HepG2 (cell line): ENCODE results near the gene LRRC17.

Experiments
- CTCF ChIP-seq: sonication (generic); formaldehyde crosslinking; IDR thresholded peaks from 2 replicates; pipeline ENCODE4 v1.5.0; 2020; ENCODE audit warnings: mild to moderate bottlenecking, missing genetic modification reagents, moderate library complexity
- HOXA5 ChIP-seq: sonication (generic); formaldehyde crosslinking; IDR thresholded peaks from 2 replicates; pipeline ENCODE4 v1.4.0; 2020; ENCODE audit warnings: missing genetic modification reagents
- ZNF274 ChIP-seq: sonication (generic); formaldehyde crosslinking; IDR thresholded peaks from 2 replicates; pipeline ENCODE4 v1.5.1; 2020; ENCODE audit warnings: mild to moderate bottlenecking, missing genetic modification reagents
- ZNF609 ChIP-seq: sonication (generic); formaldehyde crosslinking; IDR thresholded peaks from 2 replicates; pipeline ENCODE4 v1.4.0; 2020; ENCODE audit warnings: mild to moderate bottlenecking, missing genetic modification reagents, borderline replicate concordance

GRCh38 chr7:102927312-102927933, 14.6 kb downstream of the LRRC17 start:
- TF ChIP-seq ZNF609 (CRISPR knock-in tag) (no peak), CTCF (no peak), ZNF274 (CRISPR knock-in tag) (no peak), HOXA5 (CRISPR knock-in tag) (no peak)
